HG02884 (cell line): Measurements from ENCODE around the gene KIF6.

Experiments used
- ATAC-seq: cut with Tn5 transposase; IDR thresholded peaks from one replicate; pipeline ENCODE4 v1.9.1; 2021; ENCODE audit warnings: mild to moderate bottlenecking, moderate library complexity; ENCODE audit not compliant: unreplicated experiment

Gene KIF6

GRCh38 chr6:39466631-39467030, 258.6 kb downstream of the KIF6 start:
- no peak for ATAC-seq

DNA sequence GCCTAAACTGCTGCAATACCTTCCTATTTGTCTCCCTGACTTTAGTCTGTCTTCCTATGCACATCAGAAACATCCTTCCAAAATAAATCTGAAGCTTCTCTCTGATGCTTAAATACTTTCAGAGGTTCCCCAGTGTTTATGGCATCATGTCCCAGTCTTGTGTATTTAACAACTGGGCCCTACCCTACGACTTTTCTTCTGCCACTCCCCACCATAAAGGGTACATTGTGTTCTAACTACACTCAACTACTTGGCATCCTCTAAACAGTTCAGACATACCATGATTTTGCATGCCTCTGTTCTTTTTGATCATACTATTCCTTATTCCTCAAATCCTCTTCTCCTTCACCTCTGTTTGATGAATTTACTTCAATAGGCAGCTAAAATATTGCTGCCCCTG, 259.7 kb downstream of the KIF6 start:
- no peak for ATAC-seq

- no peak for ATAC-seq
Measured at GRCh38 chr6:39464067-39464466, 261.1 kb downstream of the KIF6 start.

DNA sequence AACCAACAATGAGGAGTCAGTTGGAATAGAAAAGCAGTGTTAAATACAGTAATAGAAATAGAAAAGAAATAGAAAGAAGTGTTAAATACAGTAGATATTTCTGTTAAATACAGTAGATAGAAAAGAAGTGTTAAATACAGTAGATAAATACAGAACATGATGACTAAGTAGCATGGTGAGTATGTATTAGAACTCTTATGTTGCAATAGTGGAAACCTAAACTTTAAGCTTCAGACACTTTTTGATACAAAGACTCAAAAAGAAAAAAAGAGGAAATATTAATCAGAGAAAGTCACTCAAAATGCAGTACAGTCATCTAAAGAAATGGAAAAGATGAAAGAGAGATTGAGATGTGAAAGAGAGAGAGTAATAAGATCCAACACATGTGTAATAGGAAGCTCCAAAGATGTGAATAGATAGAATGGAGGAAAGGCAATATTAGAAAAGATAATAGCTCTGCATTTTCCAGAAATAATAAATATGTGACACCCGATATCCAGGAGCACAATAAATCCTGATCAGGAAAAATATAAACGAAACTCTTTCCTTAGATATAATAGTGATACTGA, 271.2 kb downstream of the KIF6 start:
- no peak for ATAC-seq

DNA sequence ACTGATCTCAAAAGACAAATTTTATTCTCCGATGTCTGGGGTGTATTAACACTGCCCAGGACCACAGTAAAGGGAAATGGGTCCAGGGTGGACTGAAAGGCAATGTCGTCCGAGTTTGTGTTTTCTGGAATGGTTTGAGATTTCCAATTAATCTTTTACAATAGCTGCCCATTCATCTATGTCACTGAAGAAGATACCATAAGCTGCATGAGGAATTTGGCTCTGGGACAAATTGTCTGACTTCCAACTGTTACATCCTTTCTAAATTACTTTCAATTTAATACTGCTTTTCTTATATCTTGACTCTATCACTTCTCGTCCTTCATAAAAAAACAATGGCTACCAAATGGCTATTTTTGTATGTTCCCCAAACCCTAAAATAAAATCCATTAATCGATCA, 272.0 kb downstream of the KIF6 start:
- no peak for ATAC-seq

GRCh38 chr6:39452306-39453145, 272.7 kb downstream of the KIF6 start:
- ATAC-seq: no peak

DNA sequence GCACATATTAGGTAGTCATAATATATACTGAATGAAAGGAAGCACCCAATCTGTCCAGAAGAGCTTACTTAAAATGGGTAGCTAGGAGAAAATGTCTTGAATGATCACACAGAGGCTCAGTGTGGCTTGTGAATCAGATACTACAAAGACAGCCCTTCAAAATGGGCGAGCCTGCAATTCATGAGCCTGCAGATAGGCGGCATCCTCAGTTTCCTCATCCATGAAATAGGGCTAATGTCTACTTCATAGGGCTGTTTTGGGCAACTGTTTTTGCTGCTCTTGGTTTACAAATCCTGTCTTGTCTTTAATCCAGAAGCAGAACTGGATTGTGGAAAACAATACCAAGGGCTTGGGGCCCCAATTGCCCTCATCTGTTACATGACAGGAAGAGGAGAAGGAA, 273.4 kb downstream of the KIF6 start:
- no peak for ATAC-seq

- ATAC-seq: no peak
Measured at GRCh38 chr6:39449022-39449421, 276.2 kb downstream of the KIF6 start.

DNA sequence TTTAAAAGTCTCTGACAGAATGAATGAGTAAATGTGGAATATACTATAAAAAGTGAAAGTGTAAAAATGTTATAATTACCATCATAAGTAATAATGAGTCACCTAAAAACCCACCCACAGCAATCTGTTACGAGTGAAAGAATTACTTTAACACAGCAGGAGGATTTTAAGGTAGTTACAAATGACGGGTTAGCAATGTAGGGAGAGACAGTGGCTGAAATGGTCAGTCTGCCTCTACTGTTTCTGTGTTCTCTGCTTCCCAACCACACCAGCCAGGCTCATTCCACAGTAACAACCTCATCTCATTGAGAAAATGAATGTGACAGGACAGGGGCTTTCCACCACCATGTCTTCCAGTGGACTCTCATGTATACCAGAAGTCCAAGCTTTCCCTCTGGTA, 278.3 kb downstream of the KIF6 start:
- ATAC-seq: no peak

DNA sequence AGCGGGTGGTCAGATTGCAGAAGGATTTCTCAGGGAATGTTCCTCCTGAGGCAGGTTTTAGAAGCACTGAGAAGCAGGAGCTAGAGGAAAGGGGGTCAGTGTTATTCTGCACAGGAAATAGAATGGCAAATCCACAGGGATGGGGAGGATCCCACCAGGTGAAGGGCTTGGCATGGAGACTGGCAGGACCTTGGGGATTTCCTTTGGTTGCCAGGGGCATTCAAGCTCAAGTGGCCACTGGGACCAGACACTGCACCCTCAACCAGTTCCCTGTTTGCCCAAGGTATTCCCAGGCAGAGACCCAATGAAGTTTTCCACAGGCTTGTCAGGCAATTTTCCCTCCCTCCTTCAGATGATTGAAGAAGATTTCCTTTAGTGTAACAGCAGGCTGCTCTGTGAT, 279.5 kb downstream of the KIF6 start:
- no peak for ATAC-seq

DNA sequence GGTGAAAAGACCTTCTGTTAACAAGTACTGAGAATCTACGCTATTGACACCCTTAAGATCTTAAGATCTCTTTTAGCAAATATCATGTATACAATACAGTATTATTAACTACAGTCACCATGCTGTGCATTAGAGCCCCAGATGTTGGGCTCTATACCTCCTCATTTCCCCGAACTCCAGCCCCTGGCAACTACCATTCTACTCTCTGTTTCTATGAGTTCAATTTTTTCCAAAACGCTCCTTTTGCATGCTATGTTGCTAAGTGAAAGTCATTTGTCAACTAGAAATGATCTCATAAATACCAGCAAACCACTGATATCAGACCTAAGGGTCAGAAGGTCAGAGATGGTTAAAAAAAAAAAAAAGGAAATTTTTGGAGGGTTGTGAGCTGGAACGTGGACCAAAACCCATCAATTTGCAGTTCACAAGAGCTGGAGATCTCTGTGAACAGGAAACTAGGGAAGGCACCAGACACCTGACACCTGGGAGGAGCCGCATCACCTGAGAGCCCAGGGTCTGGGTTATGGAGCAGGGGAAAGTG, 280.7 kb downstream of the KIF6 start:
- ATAC-seq: no peak

DNA sequence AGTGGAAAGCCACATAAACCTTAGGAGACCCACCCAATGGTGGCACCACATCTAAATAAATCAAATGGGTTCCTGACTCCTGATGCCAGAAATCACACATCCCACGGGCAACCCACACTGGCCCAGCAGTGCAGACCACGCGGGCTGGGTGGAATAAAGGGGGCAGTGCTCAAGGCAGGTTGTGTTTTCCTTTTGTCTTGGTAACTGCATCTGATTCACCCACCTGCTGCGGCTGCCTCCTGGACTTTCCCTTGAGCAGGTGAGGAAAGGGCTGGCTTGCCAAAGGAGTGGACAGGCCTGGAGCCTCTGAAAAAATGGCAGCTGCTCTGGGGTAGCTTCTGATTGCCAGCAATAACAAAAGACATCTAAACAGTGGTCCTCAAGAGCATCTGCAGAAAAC, 283.2 kb downstream of the KIF6 start:
- no peak for ATAC-seq

DNA sequence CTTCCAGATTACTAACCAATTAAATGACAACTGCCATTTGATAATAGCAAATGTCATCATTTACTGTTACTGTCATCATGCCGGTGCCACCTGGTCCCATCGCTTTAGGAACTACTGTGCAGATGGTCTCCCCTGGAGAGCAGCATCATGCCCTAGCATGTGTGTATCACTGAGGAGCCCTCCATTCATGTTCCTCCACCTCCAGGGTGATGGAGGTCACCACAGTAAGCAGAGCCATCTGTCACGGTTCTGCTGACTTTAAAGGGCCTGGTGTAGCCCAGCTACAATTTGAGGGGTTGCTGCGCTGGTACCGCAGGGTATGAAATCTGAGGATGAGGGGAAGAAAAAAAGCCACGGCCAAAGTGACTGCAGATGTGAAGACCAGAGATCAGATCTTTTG, 283.9 kb downstream of the KIF6 start:
- no peak for ATAC-seq

DNA sequence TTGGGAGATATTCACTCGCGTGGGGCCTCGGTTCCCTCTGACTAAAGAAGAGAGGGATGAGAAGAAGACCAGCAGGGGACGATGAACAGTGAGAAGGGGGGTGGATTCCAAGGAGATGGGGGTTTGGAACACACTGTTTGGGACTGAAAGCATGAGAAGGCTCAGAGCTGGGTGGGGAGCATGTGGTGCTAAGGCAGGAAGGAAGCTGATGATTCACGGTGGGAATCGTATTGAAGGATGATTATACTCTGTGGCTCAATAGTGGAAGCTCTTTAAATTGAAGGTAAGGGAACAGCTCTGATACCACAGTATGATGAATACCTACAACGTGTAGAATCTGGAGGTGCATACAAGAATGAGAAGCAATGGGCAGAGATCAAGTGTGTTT, 285.2 kb downstream of the KIF6 start:
- ATAC-seq: no peak

DNA sequence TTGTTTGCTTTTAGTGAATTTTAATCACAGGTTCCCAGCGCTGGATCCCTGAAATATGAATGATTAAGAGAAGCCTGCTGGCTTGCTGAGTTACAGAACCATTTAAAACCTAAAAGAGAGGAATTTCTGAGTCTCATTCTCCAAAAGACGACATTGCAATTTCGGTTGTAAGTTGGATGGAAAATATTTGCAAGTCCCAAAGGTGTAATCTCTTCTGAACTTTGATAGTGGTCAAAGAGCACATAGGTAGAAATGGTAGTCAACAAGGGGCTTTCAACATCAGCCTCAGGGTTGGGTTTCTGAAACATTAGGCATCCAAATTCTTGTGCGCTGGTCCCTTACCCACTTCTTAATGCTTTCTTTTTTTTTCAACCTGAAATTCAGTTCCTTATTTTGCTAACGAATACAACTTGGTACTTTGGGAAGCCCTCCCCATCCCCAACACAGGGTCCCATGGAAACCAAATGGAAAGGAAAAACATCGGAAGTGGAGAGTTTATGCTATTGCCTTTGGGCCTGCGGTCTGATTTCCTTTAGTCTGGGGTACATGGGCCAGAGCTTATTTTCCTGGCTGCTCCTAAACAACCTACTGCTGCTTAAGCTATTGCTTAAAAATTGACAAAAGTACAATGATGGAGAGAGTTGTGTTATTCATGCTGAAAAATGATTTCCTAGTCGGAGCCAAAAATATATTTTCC, 285.7 kb downstream of the KIF6 start:
- no peak for ATAC-seq

- no peak for ATAC-seq
Measured at GRCh38 chr6:39433630-39434029, 291.6 kb downstream of the KIF6 start.

- ATAC-seq: no peak
Measured at GRCh38 chr6:39432330-39433025, 292.7 kb downstream of the KIF6 start.

- ATAC-seq: no peak
Measured at GRCh38 chr6:39430871-39431523, 294.2 kb downstream of the KIF6 start.

- no peak for ATAC-seq
Measured at GRCh38 chr6:39430446-39430845, 294.8 kb downstream of the KIF6 start.

DNA sequence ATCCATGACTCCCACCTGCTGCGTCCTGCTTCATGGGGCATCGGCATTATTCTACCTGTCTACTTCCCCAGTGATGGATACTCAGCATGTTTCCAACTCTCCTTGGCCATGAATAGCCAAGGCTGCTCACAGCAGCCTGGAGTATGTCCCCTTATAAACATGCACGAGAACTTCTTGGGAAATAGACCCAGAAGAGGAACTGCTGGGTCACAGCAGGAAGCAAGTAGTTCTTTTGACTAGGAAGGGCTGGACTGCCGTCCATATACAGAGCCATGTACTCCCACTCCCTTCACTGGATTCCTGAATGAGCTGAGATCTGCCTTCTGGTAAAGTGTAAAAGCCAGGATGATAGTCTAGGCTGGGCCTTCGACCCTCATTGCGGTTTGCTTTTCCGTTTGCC, 296.4 kb downstream of the KIF6 start:
- no peak for ATAC-seq

- ATAC-seq: no peak
Measured at GRCh38 chr6:39428152-39428551, 297.1 kb downstream of the KIF6 start.
